GM12891 (cell line): ENCODE measurements around the gene WDR90.

Source experiments
- POLR2A ChIP-seq: IDR thresholded peaks from 2 replicates; pipeline ENCODE4 v1.6.1; 2011; ENCODE audit warnings: low read depth, low read length, control low read depth
- POU2F2 ChIP-seq: IDR thresholded peaks from 2 replicates; pipeline ENCODE4 v1.6.1; 2011; ENCODE audit warnings: low read depth, mild to moderate bottlenecking, control low read depth, low read length, moderate library complexity

- TF ChIP-seq POU2F2 (no peak), POLR2A (no peak)
These were observed 18.3 kb upstream of the WDR90 start, which contains the start of gene WFIKKN1 for GRCh38 chr16:630815-631405.
